Fibroblast of upper back skin (primary cell): ENCODE data around the gene LIG4.

ENCODE experiments used
- DNase-seq: peaks from one replicate; pipeline ENCODE4 v3.0.0-alpha.2; 2013

Gene LIG4

GRCh38 chr13:108193806-108194205 is 21.5 kb downstream of the LIG4 start:
- DNase-seq: no peak

- no peak for DNase-seq
Observed at GRCh38 chr13:108190897-108191296, 24.4 kb downstream of the LIG4 start.

GRCh38 chr13:108188260-108188659 is 27.1 kb downstream of the LIG4 start:
- DNase-seq: no peak

- no peak for DNase-seq
Observed at GRCh38 chr13:108185223-108185622, 30.1 kb downstream of the LIG4 start.

GRCh38 chr13:108182652-108183051 is 32.7 kb downstream of the LIG4 start:
- DNase-seq: no peak

GRCh38 chr13:108178078-108178477 is 37.3 kb downstream of the LIG4 start:
- no peak for DNase-seq

- no peak for DNase-seq
Observed at GRCh38 chr13:108176685-108177274, 38.6 kb downstream of the LIG4 start.

GRCh38 chr13:108168929-108169328 is 46.4 kb downstream of the LIG4 start:
- no peak for DNase-seq

GRCh38 chr13:108166078-108166477 is 49.3 kb downstream of the LIG4 start:
- no peak for DNase-seq

- no peak for DNase-seq
Observed at GRCh38 chr13:108158746-108159145, 56.6 kb downstream of the LIG4 start.
